Kidney (tissue), 14 donors: ENCODE results near the gene NBEA. TPM values are rescaled to one million over a fixed set of nuclear protein-coding genes. Genes with fewer than 3 reads are reported as not detected.

Experiments
- DNase-seq, 5 donors: peaks; one replicate each; pipeline ENCODE4 v3.0.0-alpha.2; 2013 to 2020
- FAIRE-seq: peaks from 2 replicates; lab custom pipeline; 2012; peaks lifted over from hg19 to GRCh38; lab: Jason Lieb, UNC
- H3K27ac ChIP-seq, 2 donors: one replicate each; pipeline ENCODE4 v1.7.0; 2013; ENCODE audit warnings: low read depth in 2 of 2, low read length in 2 of 2, inconsistent platforms in 1 of 2
- H3K27me3 ChIP-seq: one replicate; pipeline ENCODE4 v1.7.1; 2013; ENCODE audit warnings: low read length, inconsistent platforms; ENCODE audit not compliant: control insufficient read depth, insufficient read depth
- H3K36me3 ChIP-seq, 3 donors: one replicate each; pipeline versions ENCODE4 v1.7.0 to v1.7.1; 2013; ENCODE audit warnings: low read length in 3 of 3, control low read depth in 1 of 3, inconsistent platforms in 1 of 3; ENCODE audit not compliant: insufficient read depth in 3 of 3, control insufficient read depth in 2 of 3
- H3K4me1 ChIP-seq, 3 donors: one replicate each; pipeline versions ENCODE4 v1.7.0 to v1.7.1; 2013; ENCODE audit warnings: low read length in 3 of 3, inconsistent platforms in 1 of 3, low read depth in 1 of 3; ENCODE audit not compliant: control insufficient read depth in 2 of 3, insufficient read depth in 2 of 3
- H3K4me3 ChIP-seq, 3 donors: one replicate each; pipeline versions ENCODE4 v1.7.0 to v1.8.1; 2013; ENCODE audit warnings: low read length in 3 of 3, control low read depth in 1 of 3, inconsistent platforms in 1 of 3
- H3K9ac ChIP-seq, 3 donors: one replicate each; pipeline versions ENCODE4 v1.7.0 to v1.7.1; 2013; ENCODE audit warnings: low read length in 3 of 3, control low read depth in 1 of 3, inconsistent platforms in 1 of 3
- H3K9me3 ChIP-seq, 3 donors: one replicate each; pipeline versions ENCODE4 v1.7.0 to v1.7.1; 2013; ENCODE audit warnings: low read length in 3 of 3, control low read depth in 1 of 3, inconsistent platforms in 1 of 3; ENCODE audit not compliant: control insufficient read depth in 2 of 3, insufficient read depth in 1 of 3
- CTCF ChIP-seq: IDR thresholded peaks from 3 replicates; pipeline ENCODE4 v1.5.1; 2012; ENCODE audit warnings: mild to moderate bottlenecking, moderate library complexity, borderline replicate concordance; ENCODE audit not compliant: insufficient read depth; ENCODE audit errors: extremely low read depth
- intact Hi-C: fragments of 100-400 bp; cut with DNase I; formaldehyde crosslinking; loops from one replicate; pipeline ENCODE4 v1.11.1; 2022
- polyA plus RNA-seq: library from polyadenylated mRNA; stranded (reverse); fragments of 350-450 nt; fragmentation: Illumina TruSeq; extraction: RNeasy Lipid Tissue Mini Kit (QIAGEN cat#74804); gene quantifications from one replicate; pipeline ENCODE4 v1.2.3, GENCODE V29; 2014; ENCODE audit warnings: low read depth, low replicate concordance; ENCODE audit not compliant: insufficient read depth
- total RNA-seq: library from RNA; stranded (reverse); fragmentation: NEBNext Ultra II Directional; extraction: Animal tissue kit (Norgen Biotek cat#: 25700); gene quantifications from one replicate; pipeline ENCODE4 v1.2.1, GENCODE V29; 2021
- donor health status: control.
- donor health status: control.
- donor health status: control.
- donor health status: control.
- donor health status: control.
- donor health status: DM: yes; HTN: yes; CAD: no.
- donor health status: Normal renal cell carcinoma (clear cell type).

The NBEA gene
- total and polyA plus RNA-seq, 2 donors from 2014 or later: 4.7 to 14.6 TPM

GRCh38 chr13:35475212-35475959 lies 533.3 kb downstream of the NBEA start:
- Histone ChIP-seq H3K9me3 (peaks cover 0 to 6% (median 0%) of the 10 kb centered on the region in 3 donors), H3K9ac (no peak overlapping the region), H3K4me1 (peaks cover 0 to 4% (median 0%) of the 10 kb centered on the region in 3 donors), H3K27ac (peak overlapping the region in 1 of 2 donors; percentile 9), H3K27me3 (peaks cover 90% of the 10 kb centered on the region), H3K36me3 (no peaks in the 10 kb centered on the region), H3K4me3 (peak overlapping the region; percentile 17 to 61 (median 59))
- intact Hi-C loops: no loop called here
- DNase-seq (peak; percentile 61 to 77 (median 66)), FAIRE-seq (no peak)
- no peak for TF ChIP-seq CTCF

DNA sequence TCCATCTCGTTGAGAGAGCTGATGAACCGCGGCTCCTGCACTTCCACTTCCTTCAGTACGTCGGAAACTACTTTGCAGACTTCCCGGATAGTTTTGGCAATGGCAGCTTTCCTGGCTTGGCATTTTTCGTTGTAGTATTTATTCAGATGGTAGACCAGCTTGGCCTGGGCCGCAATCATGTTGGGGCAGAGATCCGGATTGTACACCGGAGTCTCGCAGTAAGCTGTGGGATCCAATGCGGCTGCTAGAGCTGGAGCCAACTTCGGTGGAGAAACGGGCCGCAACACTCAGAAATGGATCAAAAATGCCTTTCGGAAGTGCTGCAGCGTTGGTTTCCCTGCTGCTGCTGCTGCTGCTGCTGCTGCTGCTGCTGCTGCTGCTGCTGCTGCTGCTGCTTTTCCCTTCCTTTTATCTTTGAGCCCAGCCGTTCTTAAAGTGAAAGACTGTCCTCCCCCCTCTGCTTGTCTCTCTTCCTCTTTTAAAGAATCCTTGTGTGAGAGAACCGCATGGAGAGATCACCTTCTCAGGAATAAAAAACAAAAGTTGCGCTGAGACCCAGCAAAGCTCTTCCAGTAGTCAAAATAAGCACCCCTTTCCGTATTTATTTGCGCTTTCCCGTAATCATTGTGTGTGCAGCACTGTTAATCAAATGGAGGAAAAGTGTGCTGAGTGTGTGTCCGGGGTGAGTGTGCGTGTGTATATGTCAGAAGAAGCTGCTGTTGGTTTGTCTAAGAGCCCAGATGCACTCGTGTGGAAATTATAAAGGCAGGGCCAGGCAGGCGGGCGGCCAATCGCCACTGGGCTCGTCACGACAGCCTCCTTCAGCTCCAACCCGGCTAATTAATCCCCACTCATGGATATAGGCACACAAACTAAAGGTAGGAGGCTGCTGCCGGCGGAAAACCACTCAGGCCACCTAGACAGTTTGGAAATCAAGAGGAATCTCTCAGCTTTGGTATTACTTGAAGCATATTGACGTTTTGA lies 534.2 kb downstream of the NBEA start, which contains the start of gene MAB21L1:
MAB21L1 (minus strand) TSS at position 730 of the 984 bp plus-strand sequence; CDS start at position 179, 551 bp downstream.
- TF ChIP-seq CTCF: no peak
- Histone ChIP-seq H3K27ac (peak within 1 kb of the TSS in 1 of 2 donors; percentile 9), H3K9ac (no peak within 1 kb of the TSS), H3K4me1 (no peaks in the 10 kb centered on the region), H3K4me3 (peak within 1 kb of the TSS; percentile 17 to 61 (median 59)), H3K27me3 (peaks cover 85% of the 10 kb centered on the region), H3K9me3 (peaks cover 0 to 6% (median 0%) of the 10 kb centered on the region in 3 donors), H3K36me3 (no peaks in the 10 kb centered on the region)
- FAIRE-seq (no peak), DNase-seq (peak; percentile 50 to 84 (median 64))
- intact Hi-C loops: no loop called here

GRCh38 chr13:35477386-35477946 lies 535.4 kb downstream of the NBEA start:
- no peaks in the 10 kb centered on the region for H3K4me1 ChIP-seq
- no peak overlapping the region for H3K4me3 ChIP-seq
- intact Hi-C loops: no loop called here
- H3K27me3 ChIP-seq: peaks cover 76% of the 10 kb centered on the region
- H3K36me3 ChIP-seq: no peaks in the 10 kb centered on the region
- H3K27ac ChIP-seq: no peak overlapping the region
- H3K9ac ChIP-seq: no peak overlapping the region
- FAIRE-seq (no peak), DNase-seq (peak in 1 of 5 donors; percentile 32)
- no peaks in the 10 kb centered on the region for H3K9me3 ChIP-seq
- TF ChIP-seq CTCF: no peak
